ENCODE data around the gene YWHAQ.

YWHAQ gene

DNA sequence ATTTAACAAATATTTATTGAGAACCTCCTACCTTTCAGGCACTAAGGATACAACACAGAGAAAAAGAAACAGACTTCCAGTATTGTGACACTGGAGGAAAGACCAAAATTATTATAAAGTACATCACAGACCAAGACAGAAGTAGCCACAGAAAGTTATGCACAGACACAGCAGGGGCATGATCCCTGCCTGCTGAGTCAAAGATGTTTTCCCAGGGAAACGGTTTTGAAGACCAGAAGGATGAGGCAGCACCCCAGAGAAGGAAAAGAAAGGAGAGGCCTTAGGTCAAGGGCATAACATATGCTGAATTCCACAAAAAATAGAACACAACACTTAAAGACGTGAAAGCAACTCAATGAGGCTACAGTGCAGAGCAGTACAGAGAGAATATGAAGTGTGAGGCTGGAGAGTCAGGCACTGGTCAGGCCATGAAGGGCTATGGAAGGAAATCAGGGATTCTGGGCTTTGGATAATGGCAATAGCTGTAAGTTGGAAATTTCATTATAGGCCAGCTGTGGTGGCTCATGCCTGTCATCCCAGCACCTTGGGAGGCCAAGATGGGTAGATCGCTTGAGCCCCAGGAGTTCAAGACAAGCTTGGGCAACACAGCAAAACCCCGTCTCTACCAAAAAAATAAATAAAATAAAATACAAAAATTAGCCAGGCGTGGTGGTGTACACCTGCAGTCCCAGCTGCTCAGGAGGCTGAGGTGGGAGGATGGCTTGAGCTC is 83.4 kb downstream of the YWHAQ start:
- DNase-seq: peak; percentile 60

DNA sequence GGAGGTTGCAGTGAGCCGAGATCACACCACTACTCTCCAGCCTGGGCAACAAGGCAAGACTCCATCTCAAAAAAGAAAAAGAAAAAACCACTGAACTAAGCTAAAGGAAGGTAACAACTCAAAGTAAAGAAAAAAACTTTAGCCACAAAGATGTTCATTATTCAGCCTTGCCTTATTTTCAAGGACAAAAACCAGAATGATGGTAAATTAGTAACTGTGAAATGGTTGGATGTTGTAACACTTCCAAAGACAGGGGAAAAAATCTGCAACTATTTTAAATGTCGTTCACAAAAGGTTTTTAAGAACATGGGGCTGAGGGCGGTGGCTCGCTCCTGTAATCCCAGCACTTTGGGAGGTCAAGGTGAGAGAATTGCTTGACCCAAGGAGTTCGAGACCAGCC is 85.3 kb downstream of the YWHAQ start:
- no peak for DNase-seq

DNA sequence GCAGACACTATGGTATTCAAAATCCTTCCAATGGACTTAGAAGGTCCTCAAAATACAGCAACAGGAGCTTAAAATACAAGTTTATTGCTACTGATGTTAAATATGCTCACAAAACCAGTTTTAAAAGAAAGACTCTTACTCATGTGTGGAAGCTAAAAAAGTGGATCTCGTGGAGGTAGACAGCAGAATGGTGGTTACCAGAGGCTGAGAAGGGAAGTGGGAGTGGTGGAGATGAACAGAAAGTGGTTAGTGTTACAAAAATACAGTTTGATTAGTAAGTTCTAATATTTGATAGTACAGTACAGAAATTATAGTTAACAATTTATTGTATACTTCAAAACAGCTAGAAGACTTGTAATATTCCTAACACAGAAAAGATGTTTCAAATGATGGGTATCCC is 87.2 kb downstream of the YWHAQ start:
- no peak for DNase-seq

DNA sequence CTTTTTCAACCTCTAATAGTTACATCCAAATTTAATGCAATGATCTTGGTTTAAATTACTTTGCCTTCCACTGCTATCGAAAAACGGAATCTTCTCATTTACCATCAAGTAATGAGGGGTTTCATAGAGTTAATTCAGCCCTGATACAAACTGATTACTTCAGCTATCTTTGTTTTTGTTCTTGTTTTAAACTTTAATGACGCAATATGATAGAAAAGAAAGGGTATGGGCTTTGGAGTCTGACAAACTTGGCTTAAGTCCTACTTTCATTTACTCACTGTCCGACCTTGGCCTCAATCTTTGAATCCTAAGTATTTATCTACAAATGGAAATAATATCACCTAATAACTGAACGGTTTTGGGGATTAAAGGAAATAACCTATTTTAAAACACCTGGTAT is 91.3 kb downstream of the YWHAQ start:
- peak; percentile 16 for DNase-seq

DNA sequence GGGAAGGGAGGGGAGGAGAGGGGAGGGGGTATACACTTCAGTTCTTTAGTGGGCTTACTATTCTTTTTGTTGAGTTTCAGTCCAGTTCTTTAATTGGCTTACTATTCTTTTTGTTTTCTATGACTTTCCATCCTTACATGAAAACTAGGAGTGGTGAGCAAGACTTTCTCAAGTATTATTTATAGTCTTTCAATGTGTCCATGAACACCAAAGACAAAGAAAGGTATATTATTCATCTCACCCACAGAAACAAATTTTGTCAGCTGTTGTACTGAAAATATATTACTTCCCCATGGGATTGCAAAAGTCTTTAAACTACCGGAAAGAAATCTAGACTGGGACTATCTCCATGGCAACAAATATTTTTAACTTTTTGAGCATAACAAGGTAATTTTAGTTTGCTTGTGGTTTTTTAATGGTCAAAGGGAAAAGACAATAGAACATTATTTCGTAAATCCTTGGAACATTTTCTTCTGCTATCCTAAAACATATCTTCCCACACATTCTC is 92.7 kb downstream of the YWHAQ start:
- DNase-seq: peak; percentile 87

DNA sequence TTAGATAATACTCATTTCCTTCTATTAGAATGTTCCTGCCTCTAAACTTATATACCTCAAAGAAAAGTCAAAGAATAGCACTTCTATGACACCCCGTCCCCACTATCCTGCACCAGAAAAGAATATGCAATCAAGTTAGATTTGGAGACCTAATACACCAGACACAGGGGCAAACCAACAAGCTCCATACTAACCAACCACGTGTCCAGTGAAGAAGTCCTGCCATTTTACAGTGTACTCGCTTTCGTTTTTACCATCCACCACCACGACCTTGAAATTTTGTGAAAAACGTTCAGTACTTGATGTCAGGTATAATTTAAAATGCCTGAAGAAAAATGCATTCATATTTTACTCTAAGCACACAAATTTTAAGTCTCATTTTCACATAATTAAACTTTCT is 94.3 kb downstream of the YWHAQ start:
- DNase-seq: no peak

DNA sequence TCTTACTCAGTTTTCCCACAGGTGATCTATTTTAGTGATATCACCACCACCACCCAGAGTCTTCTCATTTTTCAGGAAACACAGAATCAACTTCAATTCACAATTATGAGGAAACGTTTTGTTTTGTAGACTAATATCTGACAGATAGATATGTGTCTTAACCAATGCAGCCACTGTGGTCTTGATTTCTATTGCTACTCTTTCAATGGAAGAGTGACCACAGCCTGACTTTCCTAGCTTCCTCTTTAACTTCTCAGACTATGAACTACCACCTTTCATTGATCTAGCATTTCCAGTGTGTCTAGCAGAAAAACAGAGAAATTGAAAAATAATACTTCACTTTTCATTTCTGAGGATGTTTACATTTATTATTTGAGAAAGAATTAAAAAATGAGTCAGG is 95.6 kb downstream of the YWHAQ start:
- DNase-seq: no peak

All from HCEC 1CT (cell line).